OCI-LY7 (cell line): ENCODE results near the gene SPAG16.

Experiments
- EZH2phosphoT487 ChIP-seq: fragments of 200-600 bp; sonication (generic); IDR thresholded peaks from 2 replicates; pipeline ENCODE4 v1.6.1; 2018; ENCODE audit warnings: low read depth, borderline replicate concordance, mild to moderate bottlenecking, mixed run types, antibody characterized with exemption, low read length, moderate library complexity, mixed read lengths
- TF ChIP-seq, protein P1 (sequence below): fragments of 200-600 bp; sonication (generic); conservative IDR thresholded peaks from 2 replicates; pipeline ENCODE4 v1.5.1; 2014; ENCODE audit warnings: mild to moderate bottlenecking, antibody characterized with exemption, low read length, moderate library complexity, mixed read lengths

DNA sequence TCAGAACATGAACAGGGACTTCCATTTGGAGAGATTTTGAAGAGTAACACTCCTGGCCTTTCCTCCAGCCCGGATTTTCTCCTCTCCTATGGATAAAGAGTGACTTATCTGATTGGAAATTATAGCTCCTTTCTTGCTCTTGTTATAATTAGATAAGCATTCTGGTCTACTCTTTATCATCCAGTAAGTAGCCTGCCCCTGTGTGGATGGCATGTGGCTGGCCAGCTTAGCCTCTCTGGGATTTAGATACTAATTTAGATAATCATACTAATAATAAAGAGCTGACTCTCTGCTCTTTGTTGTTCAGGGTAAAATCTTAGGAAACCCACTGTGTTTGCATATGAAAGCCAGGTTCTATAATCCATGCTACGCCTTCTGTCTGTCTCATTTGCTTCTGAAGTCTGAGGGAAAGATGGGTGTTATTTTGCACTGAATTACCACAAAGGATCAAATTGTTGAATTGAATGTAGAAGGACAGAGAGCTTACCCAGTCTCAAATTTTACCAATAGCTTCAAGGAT lies 438.8 kb downstream of the SPAG16 start:
- TF ChIP-seq, protein P1, sequence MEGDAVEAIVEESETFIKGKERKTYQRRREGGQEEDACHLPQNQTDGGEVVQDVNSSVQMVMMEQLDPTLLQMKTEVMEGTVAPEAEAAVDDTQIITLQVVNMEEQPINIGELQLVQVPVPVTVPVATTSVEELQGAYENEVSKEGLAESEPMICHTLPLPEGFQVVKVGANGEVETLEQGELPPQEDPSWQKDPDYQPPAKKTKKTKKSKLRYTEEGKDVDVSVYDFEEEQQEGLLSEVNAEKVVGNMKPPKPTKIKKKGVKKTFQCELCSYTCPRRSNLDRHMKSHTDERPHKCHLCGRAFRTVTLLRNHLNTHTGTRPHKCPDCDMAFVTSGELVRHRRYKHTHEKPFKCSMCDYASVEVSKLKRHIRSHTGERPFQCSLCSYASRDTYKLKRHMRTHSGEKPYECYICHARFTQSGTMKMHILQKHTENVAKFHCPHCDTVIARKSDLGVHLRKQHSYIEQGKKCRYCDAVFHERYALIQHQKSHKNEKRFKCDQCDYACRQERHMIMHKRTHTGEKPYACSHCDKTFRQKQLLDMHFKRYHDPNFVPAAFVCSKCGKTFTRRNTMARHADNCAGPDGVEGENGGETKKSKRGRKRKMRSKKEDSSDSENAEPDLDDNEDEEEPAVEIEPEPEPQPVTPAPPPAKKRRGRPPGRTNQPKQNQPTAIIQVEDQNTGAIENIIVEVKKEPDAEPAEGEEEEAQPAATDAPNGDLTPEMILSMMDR: no peak
- TF ChIP-seq EZH2phosphoT487: no peak
